Astrocyte (in vitro differentiated cells and primary cell): ENCODE data around the gene RHOBTB1. TPM values are rescaled to one million over a fixed set of nuclear protein-coding genes. Genes with fewer than 3 reads are reported as not detected.

Experiments used
- DNase-seq: peaks from one replicate; pipeline ENCODE4 v3.0.0-alpha.2; 2010; ENCODE audit warnings: low read depth
- FAIRE-seq: peaks from 2 replicates; lab custom pipeline; 2011; peaks lifted over from hg19 to GRCh38; lab: Jason Lieb, UNC
- H2AFZ ChIP-seq: 2 replicates; pipeline ENCODE4 v1.6.0; 2012; ENCODE audit warnings: low read depth, low read length, inconsistent platforms
- H3K27ac ChIP-seq: 2 replicates; pipeline ENCODE4 v1.5.1; 2011; ENCODE audit warnings: low read depth, low read length, inconsistent platforms
- H3K27me3 ChIP-seq: 2 replicates; pipeline ENCODE4 v1.6.0; 2011; ENCODE audit warnings: low read length, inconsistent platforms; ENCODE audit not compliant: insufficient read depth
- H3K36me3 ChIP-seq: 2 replicates; pipeline ENCODE4 v1.5.1; 2011; ENCODE audit warnings: low read length, inconsistent platforms; ENCODE audit not compliant: insufficient read depth
- H3K4me1 ChIP-seq: 2 replicates; pipeline ENCODE4 v1.5.1; 2011; ENCODE audit warnings: low read length, inconsistent platforms; ENCODE audit not compliant: insufficient read depth
- H3K4me2 ChIP-seq: 2 replicates; pipeline ENCODE4 v1.6.0; 2012; ENCODE audit warnings: low read length, inconsistent platforms
- H3K4me3 ChIP-seq: 2 replicates; pipeline ENCODE4 v1.5.1; 2011; ENCODE audit warnings: low read depth, mild to moderate bottlenecking, low read length, inconsistent platforms; ENCODE audit not compliant: insufficient read depth
- H3K79me2 ChIP-seq: 2 replicates; pipeline ENCODE4 v1.6.0; 2012; ENCODE audit warnings: mild to moderate bottlenecking, low read length, inconsistent platforms; ENCODE audit not compliant: insufficient read depth
- H3K9ac ChIP-seq: 2 replicates; pipeline ENCODE4 v1.6.0; 2012; ENCODE audit warnings: mild to moderate bottlenecking, low read length, inconsistent platforms
- H3K9me3 ChIP-seq: 2 replicates; pipeline ENCODE4 v1.5.1; 2012; ENCODE audit warnings: low read depth, mild to moderate bottlenecking, low read length, inconsistent platforms; ENCODE audit not compliant: insufficient read depth
- H4K20me1 ChIP-seq: 2 replicates; pipeline ENCODE4 v1.6.0; 2012; ENCODE audit warnings: low read length, inconsistent platforms; ENCODE audit not compliant: insufficient read depth
- H3K27ac Mint-ChIP-seq: one replicate; pipeline ENCODE4 v1.8.0; 2021; ENCODE audit warnings: mild to moderate bottlenecking, mixed read lengths; ENCODE audit not compliant: unreplicated experiment
- H3K27me3 Mint-ChIP-seq: one replicate; pipeline ENCODE4 v1.8.0; 2021; ENCODE audit warnings: low read depth, mixed read lengths; ENCODE audit not compliant: unreplicated experiment
- H3K36me3 Mint-ChIP-seq: one replicate; pipeline ENCODE4 v1.8.0; 2021; ENCODE audit warnings: low read depth, mixed read lengths; ENCODE audit not compliant: unreplicated experiment
- H3K4me1 Mint-ChIP-seq: one replicate; pipeline ENCODE4 v1.8.0; 2021; ENCODE audit warnings: low read depth, mixed read lengths; ENCODE audit not compliant: unreplicated experiment
- H3K4me3 Mint-ChIP-seq: one replicate; pipeline ENCODE4 v1.8.0; 2021; ENCODE audit warnings: mild to moderate bottlenecking, moderate library complexity, mixed read lengths; ENCODE audit not compliant: unreplicated experiment
- H3K9me3 Mint-ChIP-seq: one replicate; pipeline ENCODE4 v1.8.0; 2021; ENCODE audit warnings: mild to moderate bottlenecking, mixed read lengths; ENCODE audit not compliant: unreplicated experiment
- EZH2 ChIP-seq: IDR thresholded peaks from 2 replicates; pipeline ENCODE4 v1.6.1; 2012; ENCODE audit warnings: mild to moderate bottlenecking, low read length, inconsistent platforms; ENCODE audit not compliant: insufficient read depth
- total RNA-seq: library from RNA; stranded (reverse); gene quantifications from 2 replicates; pipeline ENCODE4 v1.2.1, GENCODE V29; 2021
- TF ChIP-seq, protein P1 (sequence below): IDR thresholded peaks from 2 replicates; pipeline ENCODE4 v1.5.1; 2011; ENCODE audit warnings: low read depth, mild to moderate bottlenecking, inconsistent platforms, low read length, moderate library complexity; ENCODE audit not compliant: insufficient read depth

RHOBTB1 gene
- total RNA-seq, 1 donor from 2014 or later, result 46.5 TPM

DNA sequence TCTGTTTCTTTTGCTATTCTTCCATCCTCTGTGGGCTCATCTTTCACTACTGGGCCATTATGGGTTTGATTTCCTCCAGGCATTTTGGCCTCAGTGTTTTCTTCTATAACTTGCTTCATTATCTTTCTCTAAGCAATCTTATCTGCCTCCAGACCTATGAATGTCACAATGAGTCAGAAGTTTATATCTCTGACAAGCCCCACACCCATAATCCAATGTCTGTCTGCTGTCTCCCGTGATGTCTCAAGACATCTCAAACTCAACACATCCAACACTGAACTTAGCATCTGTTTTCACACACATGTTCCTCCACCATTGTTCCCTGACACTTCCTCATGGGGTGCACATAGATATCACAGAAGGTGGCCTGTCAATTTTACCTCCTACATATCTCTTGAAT is 46.7 kb upstream of the RHOBTB1 start:
- no peak overlapping the region for H3K27ac ChIP-seq
- Mint-ChIP-seq H3K9me3 (peaks cover 1% of the 10 kb centered on the region), H3K27me3 (no peaks in the 10 kb centered on the region), H3K4me1 (no peaks in the 10 kb centered on the region), H3K27ac (no peak overlapping the region), H3K4me3 (no peak overlapping the region), H3K36me3 (no peaks in the 10 kb centered on the region)
- no peak overlapping the region for H2AFZ ChIP-seq
- peaks cover 3% of the 10 kb centered on the region for H3K9me3 ChIP-seq
- no peak for TF ChIP-seq EZH2
- TF ChIP-seq, protein P1, sequence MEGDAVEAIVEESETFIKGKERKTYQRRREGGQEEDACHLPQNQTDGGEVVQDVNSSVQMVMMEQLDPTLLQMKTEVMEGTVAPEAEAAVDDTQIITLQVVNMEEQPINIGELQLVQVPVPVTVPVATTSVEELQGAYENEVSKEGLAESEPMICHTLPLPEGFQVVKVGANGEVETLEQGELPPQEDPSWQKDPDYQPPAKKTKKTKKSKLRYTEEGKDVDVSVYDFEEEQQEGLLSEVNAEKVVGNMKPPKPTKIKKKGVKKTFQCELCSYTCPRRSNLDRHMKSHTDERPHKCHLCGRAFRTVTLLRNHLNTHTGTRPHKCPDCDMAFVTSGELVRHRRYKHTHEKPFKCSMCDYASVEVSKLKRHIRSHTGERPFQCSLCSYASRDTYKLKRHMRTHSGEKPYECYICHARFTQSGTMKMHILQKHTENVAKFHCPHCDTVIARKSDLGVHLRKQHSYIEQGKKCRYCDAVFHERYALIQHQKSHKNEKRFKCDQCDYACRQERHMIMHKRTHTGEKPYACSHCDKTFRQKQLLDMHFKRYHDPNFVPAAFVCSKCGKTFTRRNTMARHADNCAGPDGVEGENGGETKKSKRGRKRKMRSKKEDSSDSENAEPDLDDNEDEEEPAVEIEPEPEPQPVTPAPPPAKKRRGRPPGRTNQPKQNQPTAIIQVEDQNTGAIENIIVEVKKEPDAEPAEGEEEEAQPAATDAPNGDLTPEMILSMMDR, result no peak
- no peak overlapping the region for H3K4me2 ChIP-seq
- no peaks in the 10 kb centered on the region for H3K4me1 ChIP-seq
- H3K9ac ChIP-seq, result no peak overlapping the region
- H4K20me1 ChIP-seq, result no peaks in the 10 kb centered on the region
- H3K4me3 ChIP-seq, result no peak overlapping the region
- no peaks in the 10 kb centered on the region for H3K36me3 ChIP-seq
- FAIRE-seq, result no peak
- no peaks in the 10 kb centered on the region for H3K27me3 ChIP-seq
- no peaks in the 10 kb centered on the region for H3K79me2 ChIP-seq
- DNase-seq, result no peak

DNA sequence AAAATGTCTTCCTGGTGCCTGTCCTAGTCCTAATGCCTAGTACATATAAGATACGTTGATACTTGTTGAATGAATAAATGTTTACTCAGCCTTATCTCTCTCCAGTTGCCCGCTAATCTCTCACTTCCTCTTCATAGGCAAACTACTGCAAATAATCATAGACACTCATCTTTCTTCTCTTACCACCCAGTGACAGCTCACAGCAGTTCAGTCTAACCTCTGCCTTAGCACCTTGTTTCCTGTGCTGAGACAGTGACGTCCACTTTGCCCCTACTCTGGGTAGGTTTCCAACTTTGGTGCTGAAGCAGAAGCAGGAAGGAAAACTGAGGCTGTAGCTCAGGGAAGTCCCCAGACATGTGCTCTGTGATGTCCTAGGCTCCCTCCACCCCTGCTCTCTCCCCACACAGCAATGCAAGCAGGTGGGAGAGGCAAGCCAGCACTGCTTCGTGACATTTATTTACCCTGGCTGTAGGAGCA is 45.5 kb upstream of the RHOBTB1 start:
- Histone ChIP-seq H3K4me2 (no peak overlapping the region), H3K9me3 (peaks cover 3% of the 10 kb centered on the region), H3K36me3 (no peaks in the 10 kb centered on the region), H3K27me3 (no peaks in the 10 kb centered on the region), H3K4me3 (no peak overlapping the region), H4K20me1 (no peaks in the 10 kb centered on the region), H2AFZ (no peak overlapping the region), H3K79me2 (no peaks in the 10 kb centered on the region), H3K4me1 (no peaks in the 10 kb centered on the region), H3K27ac (no peak overlapping the region), H3K9ac (no peak overlapping the region)
- DNase-seq (no peak), FAIRE-seq (no peak)
- no peak for TF ChIP-seq EZH2
- TF ChIP-seq, protein P1, result no peak
- Mint-ChIP-seq H3K4me3 (no peak overlapping the region), H3K9me3 (peaks cover 1% of the 10 kb centered on the region), H3K4me1 (no peaks in the 10 kb centered on the region), H3K27ac (no peak overlapping the region), H3K36me3 (no peaks in the 10 kb centered on the region), H3K27me3 (no peaks in the 10 kb centered on the region)

- peaks cover 1% of the 10 kb centered on the region for H3K9me3 Mint-ChIP-seq
- no peak overlapping the region for H3K27ac Mint-ChIP-seq
- Histone ChIP-seq H3K36me3 (no peaks in the 10 kb centered on the region), H3K9me3 (peaks cover 3% of the 10 kb centered on the region), H2AFZ (no peak overlapping the region), H3K27me3 (no peaks in the 10 kb centered on the region), H3K4me2 (no peak overlapping the region), H3K4me3 (no peak overlapping the region), H3K79me2 (no peaks in the 10 kb centered on the region), H3K9ac (no peak overlapping the region), H4K20me1 (no peaks in the 10 kb centered on the region), H3K4me1 (no peaks in the 10 kb centered on the region), H3K27ac (no peak overlapping the region)
- no peak overlapping the region for H3K4me3 Mint-ChIP-seq
- H3K36me3 Mint-ChIP-seq, result no peaks in the 10 kb centered on the region
- no peak for FAIRE-seq
- no peaks in the 10 kb centered on the region for H3K27me3 Mint-ChIP-seq
- no peak for DNase-seq
- TF ChIP-seq EZH2, result no peak
- TF ChIP-seq, protein P1, result no peak
- no peaks in the 10 kb centered on the region for H3K4me1 Mint-ChIP-seq
Measured at GRCh38 chr10:60986791-60987190, 42.8 kb upstream of the RHOBTB1 start.
